ENCODE measurements around the gene HBA1.
"Not testable (repeated sequence)": the region's sequence is repeated elsewhere in the genome, so short reads cannot be mapped to it uniquely, and the experiment has no call there.

The HBA1 gene

DNA sequence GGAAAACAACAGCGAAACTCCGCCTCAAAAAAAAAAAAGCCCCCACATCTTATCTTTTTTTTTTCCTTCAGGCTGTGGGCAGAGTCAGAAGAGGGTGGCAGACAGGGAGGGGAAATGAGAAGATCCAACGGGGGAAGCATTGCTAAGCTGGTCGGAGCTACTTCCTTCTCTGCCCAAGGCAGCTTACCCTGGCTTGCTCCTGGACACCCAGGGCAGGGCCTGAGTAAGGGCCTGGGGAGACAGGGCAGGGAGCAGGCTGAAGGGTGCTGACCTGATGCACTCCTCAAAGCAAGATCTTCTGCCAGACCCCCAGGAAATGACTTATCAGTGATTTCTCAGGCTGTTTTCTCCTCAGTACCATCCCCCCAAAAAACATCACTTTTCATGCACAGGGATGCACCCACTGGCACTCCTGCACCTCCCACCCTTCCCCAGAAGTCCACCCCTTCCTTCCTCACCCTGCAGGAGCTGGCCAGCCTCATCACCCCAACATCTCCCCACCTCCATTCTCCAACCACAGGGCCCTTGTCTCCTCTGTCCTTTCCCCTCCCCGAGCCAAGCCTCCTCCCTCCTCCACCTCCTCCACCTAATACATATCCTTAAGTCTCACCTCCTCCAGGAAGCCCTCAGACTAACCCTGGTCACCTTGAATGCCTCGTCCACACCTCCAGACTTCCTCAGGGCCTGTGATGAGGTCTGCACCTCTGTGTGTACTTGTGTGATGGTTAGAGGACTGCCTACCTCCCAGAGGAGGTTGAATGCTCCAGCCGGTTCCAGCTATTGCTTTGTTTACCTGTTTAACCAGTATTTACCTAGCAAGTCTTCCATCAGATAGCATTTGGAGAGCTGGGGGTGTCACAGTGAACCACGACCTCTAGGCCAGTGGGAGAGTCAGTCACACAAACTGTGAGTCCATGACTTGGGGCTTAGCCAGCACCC is 1.2 kb upstream of the HBA1 start:
- no peak for DNase-seq (ENCODE audit: low spot score)

DNA sequence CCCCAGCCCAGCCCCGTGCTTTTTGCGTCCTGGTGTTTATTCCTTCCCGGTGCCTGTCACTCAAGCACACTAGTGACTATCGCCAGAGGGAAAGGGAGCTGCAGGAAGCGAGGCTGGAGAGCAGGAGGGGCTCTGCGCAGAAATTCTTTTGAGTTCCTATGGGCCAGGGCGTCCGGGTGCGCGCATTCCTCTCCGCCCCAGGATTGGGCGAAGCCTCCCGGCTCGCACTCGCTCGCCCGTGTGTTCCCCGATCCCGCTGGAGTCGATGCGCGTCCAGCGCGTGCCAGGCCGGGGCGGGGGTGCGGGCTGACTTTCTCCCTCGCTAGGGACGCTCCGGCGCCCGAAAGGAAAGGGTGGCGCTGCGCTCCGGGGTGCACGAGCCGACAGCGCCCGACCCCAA is 474 bp upstream of the HBA1 start:
- not testable (repeated sequence) for DNase-seq (ENCODE audit: low spot score)

DNA sequence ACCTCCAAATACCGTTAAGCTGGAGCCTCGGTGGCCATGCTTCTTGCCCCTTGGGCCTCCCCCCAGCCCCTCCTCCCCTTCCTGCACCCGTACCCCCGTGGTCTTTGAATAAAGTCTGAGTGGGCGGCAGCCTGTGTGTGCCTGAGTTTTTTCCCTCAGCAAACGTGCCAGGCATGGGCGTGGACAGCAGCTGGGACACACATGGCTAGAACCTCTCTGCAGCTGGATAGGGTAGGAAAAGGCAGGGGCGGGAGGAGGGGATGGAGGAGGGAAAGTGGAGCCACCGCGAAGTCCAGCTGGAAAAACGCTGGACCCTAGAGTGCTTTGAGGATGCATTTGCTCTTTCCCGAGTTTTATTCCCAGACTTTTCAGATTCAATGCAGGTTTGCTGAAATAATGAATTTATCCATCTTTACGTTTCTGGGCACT is 928 bp downstream of the HBA1 start:
- no peak for DNase-seq (ENCODE audit: low spot score)

DNA sequence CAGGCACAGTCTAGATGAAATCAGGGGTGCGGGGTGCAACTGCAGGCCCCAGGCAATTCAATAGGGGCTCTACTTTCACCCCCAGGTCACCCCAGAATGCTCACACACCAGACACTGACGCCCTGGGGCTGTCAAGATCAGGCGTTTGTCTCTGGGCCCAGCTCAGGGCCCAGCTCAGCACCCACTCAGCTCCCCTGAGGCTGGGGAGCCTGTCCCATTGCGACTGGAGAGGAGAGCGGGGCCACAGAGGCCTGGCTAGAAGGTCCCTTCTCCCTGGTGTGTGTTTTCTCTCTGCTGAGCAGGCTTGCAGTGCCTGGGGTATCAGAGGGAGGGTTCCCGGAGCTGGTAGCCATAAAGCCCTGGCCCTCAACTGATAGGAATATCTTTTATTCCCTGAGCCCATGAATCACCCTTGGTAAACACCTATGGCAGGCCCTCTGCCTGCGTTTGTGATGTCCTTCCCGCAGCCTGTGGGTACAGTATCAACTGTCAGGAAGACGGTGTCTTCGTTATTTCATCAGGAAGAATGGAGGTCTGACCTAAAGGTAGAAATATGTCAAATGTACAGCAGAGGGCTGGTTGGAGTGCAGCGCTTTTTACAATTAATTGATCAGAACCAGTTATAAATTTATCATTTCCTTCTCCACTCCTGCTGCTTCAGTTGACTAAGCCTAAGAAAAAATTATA is 1.6 kb downstream of the HBA1 start:
- DNase-seq (ENCODE audit: low spot score): no peak

DNA sequence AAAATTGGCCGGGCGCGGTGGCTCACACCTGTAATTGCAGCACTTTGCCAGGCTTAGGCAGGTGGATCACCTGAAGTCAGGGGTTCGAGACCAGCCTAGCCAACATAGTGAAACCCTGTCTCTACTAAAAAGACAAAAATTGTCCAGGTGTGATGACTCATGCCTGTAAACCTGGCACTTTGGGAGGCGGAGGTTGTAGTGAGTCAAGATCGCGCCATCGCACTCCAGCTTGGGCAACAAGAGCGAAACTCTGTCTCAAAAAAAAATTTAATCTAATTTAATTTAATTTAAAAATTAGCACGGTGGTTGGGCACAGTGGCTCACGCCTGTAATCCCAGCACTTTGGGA is 2.2 kb downstream of the HBA1 start:
- DNase-seq (ENCODE audit: low spot score): no peak

DNA sequence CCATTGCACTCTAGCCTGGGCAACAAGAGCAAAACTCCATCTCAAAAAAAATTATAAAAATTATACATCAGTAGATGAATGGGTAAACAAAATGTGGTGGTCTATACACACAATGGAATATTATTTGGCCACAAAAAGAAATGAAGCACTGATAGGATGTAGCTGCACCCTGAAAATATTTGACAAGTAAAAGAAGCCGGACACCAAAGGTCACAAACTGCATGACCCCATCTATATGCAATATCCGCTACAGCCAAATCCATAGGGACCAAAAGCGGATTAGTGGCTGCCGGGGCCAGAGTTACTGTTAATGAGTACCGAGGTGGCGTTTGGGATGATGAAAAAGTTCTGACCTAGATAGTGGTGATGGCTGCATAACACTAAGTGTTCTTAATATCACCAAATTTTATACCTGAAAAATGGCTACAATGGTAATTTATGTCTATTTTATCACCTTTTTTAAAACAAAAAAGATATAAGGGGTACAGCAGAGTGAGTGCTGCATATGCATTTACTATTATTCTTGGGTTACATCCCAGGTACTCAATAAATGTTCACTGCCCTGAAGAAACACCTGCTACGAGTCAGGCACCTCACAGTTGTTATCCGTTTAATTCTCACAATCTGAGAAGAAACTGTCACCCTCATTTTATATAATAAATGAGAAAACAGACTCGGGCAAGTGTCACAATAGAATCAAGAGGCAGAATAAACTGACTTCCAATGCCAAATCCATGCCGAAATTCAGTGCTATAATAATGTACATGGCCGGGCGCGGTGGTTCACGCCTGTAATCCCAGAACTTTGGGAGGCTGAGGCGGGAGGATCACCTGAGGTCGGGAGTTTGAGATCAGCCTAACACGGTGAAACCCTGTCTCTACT is 3.0 kb downstream of the HBA1 start:
- DNase-seq (ENCODE audit: low spot score): no peak

DNA sequence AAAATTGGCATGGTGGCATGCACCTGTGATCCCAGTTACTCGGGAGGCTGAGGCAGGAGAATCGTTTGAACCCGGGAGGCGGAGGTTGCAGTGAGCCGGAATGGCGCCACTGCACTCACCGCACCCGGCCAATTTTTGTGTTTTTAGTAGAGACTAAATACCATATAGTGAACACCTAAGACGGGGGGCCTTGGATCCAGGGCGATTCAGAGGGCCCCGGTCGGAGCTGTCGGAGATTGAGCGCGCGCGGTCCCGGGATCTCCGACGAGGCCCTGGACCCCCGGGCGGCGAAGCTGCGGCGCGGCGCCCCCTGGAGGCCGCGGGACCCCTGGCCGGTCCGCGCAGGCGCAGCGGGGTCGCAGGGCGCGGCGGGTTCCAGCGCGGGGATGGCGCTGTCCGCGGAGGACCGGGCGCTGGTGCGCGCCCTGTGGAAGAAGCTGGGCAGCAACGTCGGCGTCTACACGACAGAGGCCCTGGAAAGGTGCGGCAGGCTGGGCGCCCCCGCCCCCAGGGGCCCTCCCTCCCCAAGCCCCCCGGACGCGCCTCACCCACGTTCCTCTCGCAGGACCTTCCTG is 3.7 kb downstream of the HBA1 start, which contains the start of gene HBQ1:
TSS of gene HBQ1 (plus strand) at position 359 of the 575 bp plus-strand sequence. CDS start at position 387, 28 bp downstream.
- no peak for DNase-seq (ENCODE audit: low spot score)

DNA sequence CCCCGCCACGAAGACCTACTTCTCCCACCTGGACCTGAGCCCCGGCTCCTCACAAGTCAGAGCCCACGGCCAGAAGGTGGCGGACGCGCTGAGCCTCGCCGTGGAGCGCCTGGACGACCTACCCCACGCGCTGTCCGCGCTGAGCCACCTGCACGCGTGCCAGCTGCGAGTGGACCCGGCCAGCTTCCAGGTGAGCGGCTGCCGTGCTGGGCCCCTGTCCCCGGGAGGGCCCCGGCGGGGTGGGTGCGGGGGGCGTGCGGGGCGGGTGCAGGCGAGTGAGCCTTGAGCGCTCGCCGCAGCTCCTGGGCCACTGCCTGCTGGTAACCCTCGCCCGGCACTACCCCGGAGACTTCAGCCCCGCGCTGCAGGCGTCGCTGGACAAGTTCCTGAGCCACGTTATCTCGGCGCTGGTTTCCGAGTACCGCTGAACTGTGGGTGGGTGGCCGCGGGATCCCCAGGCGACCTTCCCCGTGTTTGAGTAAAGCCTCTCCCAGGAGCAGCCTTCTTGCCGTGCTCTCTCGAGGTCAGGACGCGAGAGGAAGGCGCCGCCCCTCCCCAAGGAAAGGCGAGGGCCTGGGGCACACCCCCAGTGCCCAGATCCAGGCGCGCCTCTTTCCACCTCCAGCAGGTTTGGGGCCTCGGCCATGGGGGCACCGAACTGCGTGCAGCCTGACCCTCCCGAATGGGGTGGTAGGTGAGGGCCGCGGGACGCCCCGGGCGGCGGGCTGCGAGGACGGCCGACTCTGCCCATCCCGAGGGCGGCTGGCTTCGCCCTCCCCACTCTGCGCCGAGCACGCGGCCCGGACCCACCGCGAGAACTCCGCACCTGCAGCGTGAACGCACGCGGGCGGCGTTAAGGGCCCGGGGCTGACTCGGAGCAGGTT is 4.4 kb downstream of the HBA1 start:
- DNase-seq (ENCODE audit: low spot score): no peak

DNA sequence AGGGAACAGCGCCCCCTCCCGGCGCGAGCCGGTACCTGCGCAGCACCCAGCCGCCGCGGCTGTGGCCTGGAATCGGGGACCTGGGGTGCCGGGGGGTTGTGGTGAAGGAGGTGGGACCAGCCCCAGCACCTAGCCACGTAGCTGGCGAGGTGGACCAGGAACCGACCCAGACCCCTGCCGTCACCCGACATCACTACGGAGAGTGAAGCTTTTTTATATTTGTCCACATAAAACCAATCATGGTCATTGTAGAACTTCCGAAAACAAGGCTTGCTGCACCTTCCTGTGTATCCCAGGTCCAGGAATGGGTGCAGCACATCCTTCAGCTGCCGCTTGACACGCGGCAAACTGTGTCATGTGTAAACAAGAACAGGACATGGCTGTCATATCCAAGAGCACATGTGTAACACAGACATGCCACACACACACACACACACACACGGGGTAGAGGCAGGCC is 5.1 kb downstream of the HBA1 start:
- peak; percentile 9 for DNase-seq (ENCODE audit: low spot score)

DNA sequence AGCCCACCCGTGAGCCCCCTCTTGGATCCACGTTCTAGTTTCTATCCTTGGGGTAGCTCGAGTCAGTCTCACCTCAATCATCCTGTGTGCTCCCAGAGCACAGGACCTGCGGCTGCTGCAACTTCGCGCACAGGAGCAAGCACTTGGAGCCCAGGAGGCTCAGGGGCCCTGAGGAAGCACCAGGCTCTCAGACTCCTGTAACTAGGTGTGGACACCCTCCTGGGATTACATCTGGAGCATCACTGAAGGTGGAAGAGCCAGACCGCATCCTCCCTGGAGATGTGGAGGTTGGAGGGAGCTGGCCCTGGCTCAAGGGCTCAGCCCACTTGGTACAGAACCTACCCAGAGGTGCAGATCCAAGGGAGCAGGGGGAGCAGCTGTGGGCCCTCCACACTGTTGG is 6.5 kb downstream of the HBA1 start:
- no peak for DNase-seq (ENCODE audit: low spot score)

DNA sequence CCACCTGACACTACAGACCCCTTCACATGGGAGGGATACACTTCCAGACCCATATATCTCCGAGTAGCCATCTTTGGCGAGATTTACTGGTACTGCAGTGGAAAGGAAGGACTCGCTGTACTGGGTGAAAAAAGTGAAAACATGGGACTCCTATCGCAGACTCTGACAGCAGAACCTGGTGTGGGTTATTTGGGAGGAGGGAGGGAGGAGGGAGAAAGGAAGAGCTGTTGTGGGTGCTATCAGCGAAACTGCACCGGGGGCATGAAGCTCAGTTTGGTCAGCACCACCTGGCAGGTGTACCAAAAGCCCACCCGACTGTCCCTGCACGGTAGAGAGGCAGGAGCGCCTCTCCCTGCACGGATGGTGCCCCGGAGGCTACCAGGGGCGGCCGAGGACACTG is 8.7 kb downstream of the HBA1 start:
- no peak for DNase-seq (ENCODE audit: low spot score)

DNA sequence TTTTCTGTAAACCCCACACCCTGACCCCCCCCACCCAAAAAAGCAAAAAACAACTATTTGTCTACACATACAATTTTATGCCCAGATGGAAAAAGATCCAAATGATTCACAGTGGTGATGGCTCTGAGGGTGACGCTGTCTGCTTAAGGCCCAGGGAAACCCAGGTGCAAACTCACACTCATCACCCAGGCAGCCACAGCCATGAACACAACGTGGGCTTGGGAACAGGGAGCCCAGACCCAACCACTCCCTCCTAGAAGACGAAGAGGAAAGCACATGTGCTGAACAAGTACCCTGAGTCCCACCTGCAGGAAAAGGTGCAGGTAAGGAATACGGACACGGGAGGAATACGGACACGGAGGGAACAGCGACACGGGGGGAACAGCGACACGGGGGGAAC is 9.2 kb downstream of the HBA1 start:
- no peak for DNase-seq (ENCODE audit: low spot score)

DNA sequence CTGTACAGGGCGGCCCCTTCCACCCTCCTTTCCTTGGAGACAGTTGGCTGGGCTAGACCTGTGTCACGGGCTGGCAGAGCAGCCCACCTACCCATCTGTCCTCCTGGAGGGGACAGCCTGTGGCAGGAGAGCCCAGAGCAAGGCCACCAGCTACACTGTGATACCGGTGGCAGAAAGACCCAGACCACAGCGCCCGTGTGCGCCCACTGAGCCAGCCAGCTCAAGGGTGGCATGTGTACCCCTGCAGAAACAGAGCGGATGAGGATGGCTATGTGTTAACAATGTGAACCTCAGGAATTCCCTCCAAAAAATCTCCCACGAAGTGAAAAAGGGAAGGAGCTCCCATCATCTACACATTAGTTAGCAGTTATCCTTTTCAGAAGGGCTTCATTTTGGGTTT is 10.8 kb downstream of the HBA1 start:
- DNase-seq (ENCODE audit: low spot score): no peak

DNA sequence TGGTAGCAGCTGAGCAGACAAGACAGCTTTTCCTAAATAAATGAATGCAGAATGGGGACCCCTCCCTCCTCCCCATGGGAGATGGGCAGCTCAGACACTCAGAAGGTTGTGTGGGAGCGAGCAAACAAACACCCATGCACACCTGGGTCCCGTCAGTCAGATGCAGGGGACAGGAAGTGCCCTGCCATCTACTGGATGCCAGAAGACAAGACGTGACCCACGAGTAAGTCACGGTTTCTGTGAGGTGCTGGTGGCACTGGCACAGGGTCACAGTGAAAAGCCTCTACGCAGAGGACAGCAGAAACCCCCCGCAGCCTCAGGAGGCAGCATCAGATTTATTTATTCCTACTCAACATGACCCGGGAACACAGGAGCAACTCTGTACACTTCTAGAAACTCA is 12.2 kb downstream of the HBA1 start:
- DNase-seq (ENCODE audit: low spot score): no peak

DNA sequence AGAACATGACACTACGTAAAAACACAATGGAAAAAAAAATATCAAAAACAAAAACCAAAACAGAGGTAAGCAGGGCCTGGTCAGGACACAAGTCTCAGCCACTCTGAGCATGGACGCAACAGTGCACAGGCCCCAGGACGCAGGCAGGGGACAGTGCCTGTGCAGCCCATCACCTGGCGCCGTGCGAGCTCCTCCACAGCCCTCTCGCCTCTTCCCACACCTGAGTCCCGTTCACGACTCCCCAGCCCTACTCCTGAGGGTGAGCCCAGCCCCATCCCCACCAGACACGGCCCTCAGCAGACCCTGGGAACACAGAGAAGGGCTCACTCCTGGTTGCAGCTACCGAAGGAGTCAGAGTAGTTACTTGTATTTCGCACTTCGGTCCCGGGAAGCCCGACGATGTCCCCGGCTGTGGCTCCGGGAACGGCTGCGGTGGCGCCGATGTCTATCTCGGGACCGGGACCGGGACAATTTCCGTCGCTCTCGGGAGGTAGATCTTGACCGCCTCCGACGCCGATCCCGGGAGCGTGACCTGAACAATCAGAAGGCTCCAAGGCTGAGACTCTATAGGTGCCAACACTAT is 13.2 kb downstream of the HBA1 start:
- no peak for DNase-seq (ENCODE audit: low spot score)

DNA sequence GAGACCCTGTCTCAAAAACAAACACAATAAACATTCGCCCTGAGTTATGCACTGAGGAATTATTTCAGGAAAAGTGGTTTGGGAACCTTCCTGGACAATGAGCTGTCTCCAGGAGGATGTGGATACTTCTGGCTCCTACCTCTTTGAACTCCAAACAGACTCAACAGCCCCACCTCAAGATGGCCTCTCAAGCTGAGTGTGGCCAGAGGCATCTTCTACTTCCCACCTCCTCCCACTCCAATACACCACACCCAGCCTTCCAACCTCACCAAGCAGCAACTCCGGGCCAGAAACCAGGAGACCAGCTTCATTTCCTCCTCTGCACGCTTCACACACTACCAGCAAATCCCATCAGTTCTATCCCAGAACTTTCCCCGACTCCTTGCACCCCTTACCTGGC is 15.4 kb downstream of the HBA1 start:
- no peak for DNase-seq (ENCODE audit: low spot score)

DNA sequence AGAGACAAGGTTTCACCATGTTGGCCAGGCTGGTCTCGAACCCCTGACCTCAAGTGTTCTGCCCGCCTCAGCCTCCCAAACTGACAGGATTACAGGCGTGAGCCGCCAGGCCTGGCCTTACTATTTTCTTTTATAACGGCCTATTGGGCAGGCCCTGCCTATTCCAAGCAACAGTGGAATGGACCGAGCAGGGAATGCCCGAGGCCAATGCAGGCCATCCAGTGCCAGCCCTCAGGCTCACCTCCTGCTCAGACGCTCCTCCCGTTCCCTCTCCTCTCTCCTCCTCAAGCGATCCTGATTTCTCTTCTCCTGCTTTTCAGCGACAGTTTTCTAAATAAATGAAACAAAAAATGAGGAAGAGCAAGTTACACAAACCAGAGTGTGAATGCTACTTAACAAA is 16.2 kb downstream of the HBA1 start:
- no peak for DNase-seq (ENCODE audit: low spot score)

DNA sequence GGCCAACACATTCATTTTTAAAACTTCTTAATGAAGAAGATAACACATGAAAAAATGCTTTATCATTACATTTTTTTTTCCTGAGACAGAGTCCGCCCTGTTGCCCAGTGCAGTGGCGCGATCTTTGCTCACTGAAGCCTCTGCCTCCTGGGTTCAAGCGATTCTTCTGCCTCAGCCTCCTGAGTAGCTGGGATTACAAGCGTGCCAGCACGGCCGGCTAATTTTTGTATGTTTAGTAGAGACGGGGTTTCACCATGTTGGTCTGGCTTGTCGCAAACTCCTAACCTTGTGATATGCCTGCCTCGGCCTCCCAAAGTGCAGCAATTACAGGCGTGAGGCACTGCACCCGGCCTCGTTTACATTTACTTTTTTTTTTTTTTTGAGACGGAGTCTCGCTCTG is 17.0 kb downstream of the HBA1 start:
- no peak for DNase-seq (ENCODE audit: low spot score)

DNA sequence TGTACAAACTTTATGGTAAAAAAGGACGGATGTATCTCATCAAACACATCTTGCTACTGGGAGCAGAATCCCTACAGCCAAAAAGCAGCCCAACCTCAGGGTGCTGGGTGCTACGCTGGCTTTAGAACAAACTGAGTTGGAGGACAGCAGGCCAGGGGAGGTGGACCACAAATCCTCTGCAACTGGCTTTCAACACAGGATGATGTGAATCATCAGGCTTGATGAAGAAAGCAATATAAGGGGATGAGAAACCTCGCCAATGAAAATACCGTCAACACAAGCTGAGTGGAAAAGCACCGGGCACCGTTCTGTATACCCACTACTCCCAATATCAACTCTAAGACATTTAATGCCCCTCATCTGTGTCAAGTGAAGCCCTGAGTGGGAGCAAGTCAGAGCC is 18.0 kb downstream of the HBA1 start:
- DNase-seq (ENCODE audit: low spot score): no peak

DNA sequence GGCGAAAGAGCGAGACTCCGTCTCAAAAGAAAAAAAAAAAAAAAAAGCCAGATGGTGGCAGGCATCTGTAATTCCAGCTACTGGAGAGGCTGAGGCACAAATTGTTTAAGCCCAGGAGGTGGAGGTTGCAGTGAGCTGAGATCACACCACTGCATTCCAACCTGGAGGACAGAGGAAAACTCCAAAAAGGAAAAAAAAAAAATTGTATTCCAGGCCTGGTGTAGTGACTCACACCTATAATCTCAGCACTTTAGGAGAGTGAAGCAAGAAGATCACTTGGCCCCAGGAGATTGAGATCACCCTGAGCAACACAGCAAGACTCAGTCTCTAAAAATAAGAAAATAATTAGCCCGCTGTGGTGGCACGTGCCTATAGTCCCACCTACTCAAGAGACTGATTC is 23.9 kb downstream of the HBA1 start:
- no peak for DNase-seq (ENCODE audit: low spot score)

DNA sequence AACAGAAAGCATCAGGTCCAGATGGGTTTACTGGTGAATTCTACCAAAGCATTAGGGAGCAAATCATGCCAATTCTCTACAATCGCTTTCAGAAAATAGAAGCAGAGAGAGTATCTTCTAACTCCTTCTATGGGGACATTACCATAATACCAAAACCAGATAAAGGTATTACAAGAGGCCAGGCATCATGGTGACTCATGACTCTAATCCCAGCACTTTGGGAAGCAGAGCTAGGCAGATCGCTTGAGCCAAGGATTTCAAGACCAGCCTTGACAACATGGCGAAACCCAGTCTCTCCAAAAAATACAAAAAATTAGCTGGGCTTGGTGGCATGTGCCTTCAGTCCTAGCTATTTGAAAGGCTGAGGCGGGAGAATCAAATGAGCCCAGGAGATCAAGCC is 26.8 kb downstream of the HBA1 start:
- DNase-seq (ENCODE audit: low spot score): no peak

All from globus pallidus (tissue), 1 donor.